Liver (tissue), 9 donors: ENCODE results near the gene PRKN. TPM values are rescaled to one million over a fixed set of nuclear protein-coding genes. Genes with fewer than 3 reads are reported as not detected.
A peak's percentile ranks its signal among the peaks of the same experiment; 100 is the strongest.

Experiments used
- DNase-seq: peaks from one replicate; pipeline ENCODE4 v3.0.0-alpha.2; 2017; ENCODE audit warnings: low spot score
- H3K27ac ChIP-seq, 2 donors: one replicate each; pipeline ENCODE4 v1.7.0; 2013; ENCODE audit warnings: inconsistent platforms in 2 of 2, low read length in 2 of 2, control low read depth in 1 of 2, low read depth in 1 of 2, mild to moderate bottlenecking in 1 of 2
- H3K27me3 ChIP-seq, 4 donors: one replicate each; pipeline versions ENCODE4 v1.6.1 to v1.7.0; 2013; ENCODE audit warnings: low read length in 3 of 4, inconsistent platforms in 1 of 4, mild to moderate bottlenecking in 1 of 4, moderate library complexity in 1 of 4; ENCODE audit not compliant: control insufficient read depth in 4 of 4, insufficient read depth in 4 of 4
- H3K36me3 ChIP-seq, 4 donors: one replicate each; pipeline versions ENCODE4 v1.6.1 to v1.7.0; 2013; ENCODE audit warnings: low read length in 3 of 4, mild to moderate bottlenecking in 3 of 4, low read depth in 1 of 4, moderate library complexity in 1 of 4; ENCODE audit not compliant: control insufficient read depth in 4 of 4, insufficient read depth in 3 of 4
- H3K4me1 ChIP-seq, 4 donors: one replicate each; pipeline versions ENCODE4 v1.6.1 to v1.7.0; 2013; ENCODE audit warnings: low read length in 3 of 4, mild to moderate bottlenecking in 3 of 4, moderate library complexity in 1 of 4; ENCODE audit not compliant: control insufficient read depth in 4 of 4, insufficient read depth in 4 of 4
- H3K4me3 ChIP-seq, 3 donors: one replicate each; pipeline versions ENCODE4 v1.6.1 to v1.7.0; 2013; ENCODE audit warnings: low read length in 3 of 3, control low read depth in 1 of 3, low read depth in 1 of 3, mild to moderate bottlenecking in 1 of 3
- H3K9ac ChIP-seq, 2 donors: one replicate each; pipeline ENCODE4 v1.7.0; 2013; ENCODE audit warnings: low read length in 2 of 2, mild to moderate bottlenecking in 2 of 2, moderate library complexity in 2 of 2, control low read depth in 1 of 2, low read depth in 1 of 2
- H3K9me3 ChIP-seq, 4 donors: one replicate each; pipeline versions ENCODE4 v1.6.1 to v1.7.0; 2013; ENCODE audit warnings: low read length in 3 of 4; ENCODE audit not compliant: control insufficient read depth in 4 of 4
- ATF3 ChIP-seq: IDR thresholded peaks from 2 replicates; pipeline ENCODE4 v1.6.1; 2016; ENCODE audit warnings: antibody characterized with exemption
- CTCF ChIP-seq: fragments of 150-350 bp; IDR thresholded peaks from 2 replicates; pipeline ENCODE4 v1.5.1; 2017; ENCODE audit warnings: improper control_type of control experiment, low read depth, low read length; ENCODE audit not compliant: missing input control
- EGR1 ChIP-seq, 2 donors: IDR thresholded peaks; 2 replicates each; pipeline ENCODE4 v1.6.1; 2016 to 2018; ENCODE audit warnings: antibody characterized with exemption in 2 of 2, low read depth in 2 of 2
- FOXA1 ChIP-seq: IDR thresholded peaks from 2 replicates; pipeline ENCODE4 v1.6.1; 2016; ENCODE audit warnings: antibody characterized with exemption
- FOXA2 ChIP-seq: IDR thresholded peaks from 2 replicates; pipeline ENCODE4 v1.6.1; 2016; ENCODE audit warnings: antibody characterized with exemption
- GABPA ChIP-seq, 2 donors: IDR thresholded peaks in 1 of 2; conservative IDR thresholded peaks in 1 of 2; 2 replicates each; pipeline ENCODE4 v1.6.1; 2016; ENCODE audit warnings: antibody characterized with exemption in 2 of 2, mild to moderate bottlenecking in 1 of 2, moderate library complexity in 1 of 2
- HNF4A ChIP-seq, 2 donors: conservative IDR thresholded peaks; 2 replicates each; pipeline ENCODE4 v1.6.1; 2016; ENCODE audit warnings: antibody characterized with exemption in 2 of 2, mild to moderate bottlenecking in 2 of 2
- HNF4G ChIP-seq: IDR thresholded peaks from 2 replicates; pipeline ENCODE4 v1.6.1; 2016; ENCODE audit warnings: antibody characterized with exemption
- JUND ChIP-seq, 2 donors: IDR thresholded peaks; 2 replicates each; pipeline ENCODE4 v1.6.1; 2016; ENCODE audit warnings: antibody characterized with exemption in 2 of 2
- MAX ChIP-seq: IDR thresholded peaks from 2 replicates; pipeline ENCODE4 v1.6.1; 2016; ENCODE audit warnings: antibody characterized with exemption
- NR2F2 ChIP-seq: IDR thresholded peaks from 2 replicates; pipeline ENCODE4 v1.6.1; 2016; ENCODE audit warnings: antibody characterized with exemption
- RAD21 ChIP-seq, 2 donors: IDR thresholded peaks; 2 replicates each; pipeline ENCODE4 v1.6.1; 2016; ENCODE audit warnings: antibody characterized with exemption in 2 of 2, mild to moderate bottlenecking in 2 of 2
- RXRA ChIP-seq, 2 donors: IDR thresholded peaks; 2 replicates each; pipeline ENCODE4 v1.6.1; 2017 to 2018; ENCODE audit warnings: antibody characterized with exemption in 2 of 2, mild to moderate bottlenecking in 1 of 2
- SP1 ChIP-seq: IDR thresholded peaks from 2 replicates; pipeline ENCODE4 v1.6.1; 2018; ENCODE audit warnings: antibody characterized with exemption, mild to moderate bottlenecking
- TAF1 ChIP-seq: conservative IDR thresholded peaks from 2 replicates; pipeline ENCODE4 v1.6.1; 2016; ENCODE audit warnings: antibody characterized with exemption, mild to moderate bottlenecking
- WGBS: extraction: QIAGEN DNeasy Blood & Tissue Kit; methylation state at CpG from one replicate; pipeline ENCODE4 v1.1.7; 2013; 5-methylcytosine and 5-hydroxymethylcytosine counted together
- polyA plus RNA-seq, 2 donors: library from polyadenylated mRNA; stranded (reverse) in 1 of 2; unstranded in 1 of 2; fragments of 200-250 nt in 1 of 2; fragments of >200 nt in 1 of 2; fragmentation: Nextera tagmentation in 1 of 2; extraction: Ambion mirVana in 1 of 2; gene quantifications; one replicate each; pipeline versions ENCODE4 v1.2.1 to v1.2.3, GENCODE V29; 2013 to 2015
- total RNA-seq, 2 donors: library from RNA; depleted of rRNA; stranded (reverse); fragments of >200 nt; gene quantifications; one replicate each; pipeline ENCODE4 v1.2.3, GENCODE V29; 2014
- donor health status: healthy.
- donor health status: healthy.
- donor health status: healthy.
- donor health status: healthy.
- donor health status: healthy.

PRKN gene
- total and polyA plus RNA-seq, 4 donors: 0.47 to 4.1 (median 3.2) TPM

GRCh38 chr6:162187168-162187935, 540.2 kb downstream of the PRKN start:
- Histone ChIP-seq H3K27ac (no peak overlapping the region), H3K27me3 (no peaks in the 10 kb centered on the region), H3K9ac (no peak overlapping the region), H3K9me3 (no peaks in the 10 kb centered on the region), H3K4me1 (no peaks in the 10 kb centered on the region), H3K4me3 (no peak overlapping the region), H3K36me3 (no peaks in the 10 kb centered on the region)
- no peak for TF ChIP-seq NR2F2
- TF ChIP-seq ATF3: no peak
- no peak for TF ChIP-seq MAX
- TF ChIP-seq GABPA (IDR thresholded peaks at IDR 0.05 in 1 of 2, conservative IDR thresholded peaks at IDR 0.05 in 1 of 2): no peak
- no peak for DNase-seq
- 87% methylated on average over 4 of the region's 4 CpGs for WGBS

- H3K4me3 ChIP-seq: no peak overlapping the region
- DNase-seq: no peak
- H3K9ac ChIP-seq: no peak overlapping the region
- H3K27me3 ChIP-seq: no peaks in the 10 kb centered on the region
- H3K4me1 ChIP-seq: no peaks in the 10 kb centered on the region
- H3K36me3 ChIP-seq: no peaks in the 10 kb centered on the region
- no peaks in the 10 kb centered on the region for H3K9me3 ChIP-seq
- H3K27ac ChIP-seq: no peak overlapping the region
- TF ChIP-seq ATF3 (no peak), SP1 (no peak), GABPA (IDR thresholded peaks at IDR 0.05 in 1 of 2, conservative IDR thresholded peaks at IDR 0.05 in 1 of 2) (no peak), HNF4A (conservative IDR thresholded peaks at IDR 0.05) (no peak), MAX (no peak), RXRA (IDR thresholded peaks at IDR 0.05) (no peak), FOXA1 (no peak), HNF4G (no peak), RAD21 (IDR thresholded peaks at IDR 0.05) (no peak)
- 89% methylated on average over 9 of the region's 9 CpGs for WGBS
Measured at GRCh38 chr6:162184465-162184864, 543.1 kb downstream of the PRKN start.

- Histone ChIP-seq H3K27ac (no peak overlapping the region), H3K4me1 (no peaks in the 10 kb centered on the region), H3K4me3 (no peak overlapping the region), H3K9me3 (no peaks in the 10 kb centered on the region), H3K27me3 (no peaks in the 10 kb centered on the region), H3K9ac (no peak overlapping the region), H3K36me3 (no peaks in the 10 kb centered on the region)
- no peak for DNase-seq
- TF ChIP-seq NR2F2: peak; percentile 49
- no peak for TF ChIP-seq RXRA (IDR thresholded peaks at IDR 0.05)
- 81% methylated on average over 6 of the region's 6 CpGs for WGBS
Measured at GRCh38 chr6:162181741-162182401, 545.7 kb downstream of the PRKN start.

- H3K9ac ChIP-seq: no peak overlapping the region
- WGBS: 87% methylated on average over 5 of the region's 5 CpGs
- no peaks in the 10 kb centered on the region for H3K36me3 ChIP-seq
- H3K4me3 ChIP-seq: no peak overlapping the region
- H3K27me3 ChIP-seq: no peaks in the 10 kb centered on the region
- H3K4me1 ChIP-seq: no peaks in the 10 kb centered on the region
- no peak overlapping the region for H3K27ac ChIP-seq
- no peak for DNase-seq
- no peaks in the 10 kb centered on the region for H3K9me3 ChIP-seq
- TF ChIP-seq MAX (no peak), ATF3 (no peak), CTCF (no peak), HNF4G (no peak), RXRA (IDR thresholded peaks at IDR 0.05) (no peak), TAF1 (no peak), SP1 (no peak), FOXA1 (no peak), FOXA2 (no peak), EGR1 (IDR thresholded peaks at IDR 0.05; ENCODE audit: low read depth in 2 of 2) (no peak), JUND (IDR thresholded peaks at IDR 0.05) (no peak)
Measured at GRCh38 chr6:162181111-162181510, 546.5 kb downstream of the PRKN start.
